LHCN-M2 (cell line): ENCODE data around the gene TARS3. TPM values are rescaled to one million over a fixed set of nuclear protein-coding genes. Genes with fewer than 3 reads are reported as not detected.

Experiments
- DNase-seq: peaks from one replicate; pipeline ENCODE4 v3.0.0-alpha.2; 2012; ENCODE audit warnings: low read depth
- total RNA-seq: library from RNA; depleted of rRNA; stranded (reverse); fragments of >200 nt; gene quantifications from 2 replicates; pipeline ENCODE4 v1.2.3, GENCODE V29; 2014

TARS3 gene
- total RNA-seq, 1 experiment from 2014 or later, result 9.5 TPM

DNA sequence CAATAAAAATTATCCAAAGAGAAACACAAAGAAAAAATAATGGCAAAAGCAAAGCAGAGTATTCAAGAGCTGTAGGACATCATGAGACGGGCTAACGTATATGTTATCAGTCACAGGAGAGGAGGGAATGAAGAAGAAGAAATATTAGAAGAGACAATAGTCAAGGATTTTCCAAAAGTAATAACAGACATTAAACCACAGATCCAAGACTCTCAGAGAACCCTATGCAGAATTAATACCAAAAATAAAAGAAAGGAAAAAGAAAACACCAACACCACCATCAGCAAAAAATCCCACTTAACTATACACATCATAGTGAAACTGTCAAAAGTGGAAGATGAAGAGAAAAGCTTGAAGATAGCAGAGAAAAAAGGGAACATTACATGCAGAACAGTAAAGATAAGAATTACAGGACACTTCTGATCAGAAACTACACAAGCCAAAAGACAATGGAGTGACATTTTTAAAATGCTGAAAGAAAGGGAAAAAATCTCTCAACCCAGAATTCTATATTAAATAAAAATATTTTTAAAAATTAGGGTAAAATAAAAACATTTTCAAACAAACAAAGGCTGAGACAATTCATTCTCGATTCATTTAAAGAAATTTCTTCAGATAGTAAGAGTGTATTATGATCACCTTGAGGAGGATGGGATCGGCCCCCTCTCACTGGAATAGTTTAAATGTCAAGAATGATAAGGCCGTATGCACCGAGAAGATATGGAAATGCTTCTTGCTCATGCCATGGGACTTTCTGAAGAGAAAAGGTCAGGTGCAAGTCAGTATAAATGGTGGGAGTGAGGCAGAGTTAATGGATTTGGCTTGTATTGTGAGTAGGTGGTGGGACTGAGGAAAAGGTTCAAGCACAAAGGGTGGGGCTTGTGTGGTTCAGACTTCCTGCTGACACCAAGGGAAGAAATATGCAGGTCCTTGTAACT is 100.6 kb downstream of the TARS3 start:
- no peak for DNase-seq

GRCh38 chr15:101621961-101622360 is 102.3 kb downstream of the TARS3 start:
- no peak for DNase-seq

DNA sequence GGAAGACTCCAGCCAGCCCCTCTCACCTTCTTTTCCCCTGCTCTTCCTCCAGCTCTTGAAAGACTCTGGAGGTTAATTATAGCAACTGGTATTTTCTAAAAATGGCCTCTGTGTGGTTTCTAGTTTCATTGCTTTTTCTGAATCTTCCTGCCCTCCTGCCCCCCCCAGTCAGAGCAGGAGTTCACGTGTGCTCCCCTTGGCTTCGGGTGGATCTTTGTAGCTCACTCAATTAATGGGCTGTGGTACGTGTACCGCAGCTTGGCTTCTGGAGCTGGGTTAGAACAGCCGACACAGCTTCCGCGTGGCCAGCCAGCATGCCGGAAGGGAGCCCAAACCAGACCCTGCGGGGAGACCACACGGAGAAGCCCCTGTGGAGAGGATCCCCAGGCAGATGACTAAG is 103.6 kb downstream of the TARS3 start:
- no peak for DNase-seq

DNA sequence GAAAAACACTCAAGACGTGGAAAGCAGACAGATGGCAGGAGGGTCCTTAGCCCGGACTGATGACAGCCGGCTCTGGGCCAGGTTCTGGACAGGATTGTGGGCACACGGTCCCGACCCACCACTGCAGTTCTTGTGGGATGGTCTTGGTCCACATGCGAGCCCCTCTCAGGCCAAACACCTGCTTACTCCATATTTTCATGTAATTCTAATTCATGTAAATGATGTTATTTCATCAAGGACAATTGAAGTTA is 104.7 kb downstream of the TARS3 start:
- DNase-seq, result no peak

GRCh38 chr15:101618851-101619614 is 105.2 kb downstream of the TARS3 start:
- DNase-seq, result no peak

DNA sequence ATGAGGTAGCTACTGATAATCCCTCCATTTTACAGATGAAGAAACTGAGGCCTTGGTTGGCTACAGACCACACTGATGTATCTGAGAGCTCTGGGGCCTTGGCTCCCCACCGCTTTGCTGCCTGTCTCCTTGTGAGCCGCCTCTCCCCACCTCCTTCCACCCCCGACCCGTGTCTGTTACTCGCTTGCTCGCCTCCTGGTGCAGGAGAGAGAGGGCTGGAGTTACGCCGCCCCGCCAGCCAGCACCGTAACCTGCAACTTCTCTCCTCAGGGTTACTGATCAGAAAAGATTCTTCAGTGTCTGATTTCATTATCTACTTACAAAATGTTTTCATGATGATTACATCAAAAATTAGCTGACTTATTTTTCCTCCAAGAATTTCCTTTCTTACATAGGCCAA is 106.2 kb downstream of the TARS3 start:
- DNase-seq, result no peak

- no peak for DNase-seq
Measured at GRCh38 chr15:101617390-101617965, 106.8 kb downstream of the TARS3 start.

- peak; percentile 27 for DNase-seq
Measured at GRCh38 chr15:101615986-101616848, 108.1 kb downstream of the TARS3 start.

GRCh38 chr15:101615414-101615985 is 108.8 kb downstream of the TARS3 start:
- peak; percentile 59 for DNase-seq

DNA sequence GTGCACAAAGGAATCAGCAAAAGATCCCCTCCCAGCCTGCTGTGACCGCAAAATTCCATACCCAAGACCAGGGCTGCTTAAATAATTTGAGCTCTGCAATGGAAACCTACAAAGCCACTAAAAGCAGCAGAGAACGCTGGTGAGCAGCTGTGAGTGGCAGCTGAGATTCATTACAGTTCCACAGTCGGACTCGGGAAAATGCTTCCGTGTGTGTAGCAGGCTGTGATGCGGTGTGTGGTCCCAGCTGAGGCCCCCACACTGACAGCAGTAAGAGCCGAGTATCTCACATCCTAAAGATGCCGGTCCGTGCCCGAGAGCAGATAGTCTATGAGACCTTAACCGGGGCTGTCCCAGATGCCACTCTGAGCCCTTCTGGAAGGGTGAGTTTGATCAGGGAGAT is 109.5 kb downstream of the TARS3 start:
- no peak for DNase-seq

DNA sequence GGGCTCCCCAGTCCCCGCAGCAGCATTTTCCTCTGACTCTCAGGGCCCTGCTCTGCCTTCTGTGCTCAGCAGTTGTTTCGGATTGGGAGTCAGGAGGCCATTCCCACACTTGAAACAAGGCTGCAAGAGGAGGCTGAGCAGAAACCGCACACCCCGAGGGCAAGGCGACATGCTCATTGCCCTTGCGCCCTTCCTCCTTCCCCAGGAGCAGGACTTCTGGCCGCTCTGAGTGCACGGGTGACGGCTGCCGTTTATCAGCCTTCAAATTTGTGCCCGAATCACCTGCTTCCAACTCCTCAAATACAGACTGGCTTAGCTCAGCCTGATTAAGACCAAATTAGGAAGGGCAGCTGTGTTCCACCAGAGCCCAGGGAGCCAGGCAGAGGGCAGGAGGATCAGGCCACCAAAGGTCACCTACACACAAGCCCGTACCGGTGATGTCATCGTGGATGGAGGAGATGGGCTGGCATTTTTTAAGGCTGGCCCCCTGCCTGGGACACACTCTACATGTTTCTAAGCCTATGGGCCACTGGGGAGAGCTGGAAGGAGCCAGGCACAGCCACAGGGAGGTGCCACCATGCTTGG is 110.2 kb downstream of the TARS3 start:
- no peak for DNase-seq

GRCh38 chr15:101613130-101614000 is 110.9 kb downstream of the TARS3 start:
- DNase-seq, result no peak

GRCh38 chr15:101612676-101613075 is 111.6 kb downstream of the TARS3 start:
- no peak for DNase-seq

- DNase-seq, result no peak
Measured at GRCh38 chr15:101611580-101612299, 112.5 kb downstream of the TARS3 start.

DNA sequence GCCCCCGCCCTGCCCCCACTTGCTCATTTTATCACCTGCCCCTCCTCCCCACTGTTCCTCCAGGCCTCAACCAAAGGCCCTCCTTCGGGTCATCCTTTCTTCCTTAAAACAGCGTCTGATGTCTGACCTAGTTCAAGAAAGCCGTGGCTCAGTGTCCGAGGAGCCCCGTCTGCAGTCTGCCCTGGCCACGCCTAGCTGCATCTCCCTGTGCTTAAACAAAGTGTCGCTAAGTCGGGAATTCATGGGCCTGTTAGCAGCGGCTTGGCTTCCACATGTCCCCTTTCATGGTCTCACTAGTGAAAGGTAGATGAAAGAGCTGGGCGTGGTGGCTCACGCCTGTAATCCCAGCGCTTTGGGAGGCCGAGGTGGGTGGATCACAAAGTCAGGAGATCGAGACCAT is 113.3 kb downstream of the TARS3 start:
- no peak for DNase-seq

DNA sequence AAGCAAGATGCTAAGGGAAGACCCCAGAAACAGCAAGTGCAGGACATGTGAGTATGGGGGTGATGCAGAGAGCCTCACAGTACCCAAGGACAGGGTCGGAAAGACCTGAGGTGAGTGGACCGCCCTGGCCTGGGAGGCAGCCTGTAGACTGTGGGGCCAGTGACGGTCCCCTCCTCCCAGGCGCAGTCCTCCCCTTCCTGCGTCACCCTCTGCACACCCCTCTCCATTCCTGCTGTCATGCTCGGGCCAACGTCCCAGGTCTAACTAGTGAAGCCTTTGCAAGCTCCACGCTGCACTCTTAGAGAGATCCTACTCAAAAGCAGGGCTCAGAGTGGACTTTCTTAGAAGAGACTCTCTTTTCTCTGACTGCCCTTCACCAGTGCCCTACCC is 113.7 kb downstream of the TARS3 start:
- DNase-seq, result no peak

- no peak for DNase-seq
Measured at GRCh38 chr15:101609742-101610610, 114.3 kb downstream of the TARS3 start.

- no peak for DNase-seq
Measured at GRCh38 chr15:101608201-101608600, 116.1 kb downstream of the TARS3 start.
